GM21576 (cell line): ENCODE results near the gene MPZL3.
"Not testable (repeated sequence)": the region's sequence is repeated elsewhere in the genome, so short reads cannot be mapped to it uniquely, and the experiment has no call there.

Experiments used
- ATAC-seq: cut with Tn5 transposase; IDR thresholded peaks from one replicate; pipeline ENCODE4 v1.9.1; 2021; ENCODE audit warnings: mild to moderate bottlenecking, moderate library complexity; ENCODE audit not compliant: unreplicated experiment

Gene MPZL3

DNA sequence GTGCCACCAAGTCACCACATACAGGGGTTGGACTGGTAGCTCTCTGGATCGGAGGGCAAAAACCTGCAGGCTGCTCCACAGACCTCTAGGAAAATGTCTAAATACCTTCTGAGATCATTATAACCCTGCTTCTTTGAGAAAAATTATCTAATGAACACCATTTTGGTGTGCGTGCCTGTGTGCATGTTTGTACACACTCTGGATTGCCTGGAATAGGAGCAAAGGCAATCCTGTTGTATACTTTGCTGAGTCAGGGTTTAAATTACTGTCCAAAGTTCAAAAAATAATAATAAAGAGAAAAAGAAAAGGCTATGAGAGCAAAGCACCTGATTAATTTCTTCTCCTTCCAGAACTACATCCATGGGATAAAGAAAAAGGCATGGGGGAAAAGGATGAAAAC, 38.4 kb downstream of the MPZL3 start:
- ATAC-seq: no peak

DNA sequence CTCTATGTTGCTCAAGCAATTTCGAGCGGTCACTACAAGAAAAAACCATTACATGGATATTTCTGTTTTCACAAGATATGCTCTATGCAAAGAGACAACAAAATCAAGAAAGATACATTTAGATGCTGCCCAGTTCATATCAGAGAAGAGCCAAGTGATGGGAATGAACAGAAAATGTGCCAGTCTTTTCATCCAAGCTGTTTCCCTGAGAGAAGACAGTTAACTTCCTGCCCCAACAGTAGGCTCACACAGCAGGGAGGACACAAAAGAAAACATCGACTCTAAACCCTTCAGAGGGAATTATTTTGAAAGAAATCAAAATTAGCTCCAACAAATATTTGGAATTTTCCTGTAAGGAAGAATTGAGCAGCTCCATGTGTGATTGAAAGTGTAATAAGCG, 39.0 kb downstream of the MPZL3 start:
- ATAC-seq: no peak

DNA sequence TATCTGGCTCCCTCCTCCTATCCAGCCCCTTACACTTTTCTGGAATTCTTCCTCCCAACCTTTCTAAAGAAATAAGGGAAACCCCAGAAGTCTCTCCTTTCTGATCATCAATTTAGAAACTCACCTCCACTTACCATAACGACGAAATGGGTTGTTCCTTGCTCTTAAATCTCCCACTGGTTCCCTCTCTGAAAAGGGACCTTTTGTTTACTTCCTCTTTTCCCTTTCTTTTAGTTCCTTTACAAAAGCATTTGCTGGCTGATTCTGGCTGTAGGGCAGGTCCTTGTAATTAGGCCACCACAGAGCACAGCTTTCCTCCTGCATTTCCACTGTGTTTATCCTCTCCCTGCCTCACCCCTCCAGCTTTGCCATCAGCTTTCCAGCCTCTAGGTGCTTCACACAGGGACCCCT, 39.4 kb downstream of the MPZL3 start:
- ATAC-seq: no peak

GRCh38 chr11:118212131-118212725, 39.9 kb downstream of the MPZL3 start:
- no peak for ATAC-seq

DNA sequence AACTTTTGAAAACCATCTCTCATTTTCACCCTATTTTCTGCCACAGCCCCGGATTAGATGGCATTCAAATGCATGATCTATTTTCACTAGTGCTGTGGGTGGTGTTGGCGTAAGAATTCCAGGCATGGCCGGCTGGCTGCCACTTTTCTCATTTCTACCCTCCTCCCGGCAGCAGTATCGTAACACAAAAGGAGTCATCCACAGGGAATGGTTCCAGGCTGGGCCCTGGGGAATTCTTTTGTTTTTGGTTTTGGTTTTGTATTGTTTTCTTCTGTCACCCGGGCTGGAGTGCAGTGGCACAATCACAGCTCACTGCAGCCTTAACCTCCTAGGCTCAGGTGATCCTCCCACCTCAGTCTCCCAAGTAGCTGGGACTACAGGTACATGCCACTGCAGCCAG, 41.2 kb downstream of the MPZL3 start:
- ATAC-seq: no peak

- ATAC-seq: no peak
Observed at GRCh38 chr11:118210323-118210722, 41.8 kb downstream of the MPZL3 start.

DNA sequence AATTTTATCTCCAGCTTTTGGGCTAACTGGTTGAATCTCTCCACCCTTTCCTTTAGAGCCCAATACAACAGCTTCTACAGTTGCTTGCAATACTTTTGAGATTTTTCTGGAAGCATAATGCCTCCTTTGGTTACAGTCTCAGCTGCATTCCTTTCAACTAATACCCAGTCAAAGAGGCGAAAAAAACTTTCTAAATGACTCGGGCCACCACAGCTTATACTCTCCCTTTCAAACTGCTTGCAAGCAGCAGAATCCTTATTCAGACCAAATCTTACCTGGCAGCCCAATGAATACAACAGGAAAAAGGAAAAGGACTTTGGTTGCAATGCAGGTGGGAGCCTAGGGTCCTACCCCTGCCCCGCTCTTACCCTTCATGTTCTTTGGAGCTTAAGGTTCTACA, 43.1 kb downstream of the MPZL3 start:
- no peak for ATAC-seq

- ATAC-seq: no peak
Observed at GRCh38 chr11:118207079-118207478, 45.1 kb downstream of the MPZL3 start.

DNA sequence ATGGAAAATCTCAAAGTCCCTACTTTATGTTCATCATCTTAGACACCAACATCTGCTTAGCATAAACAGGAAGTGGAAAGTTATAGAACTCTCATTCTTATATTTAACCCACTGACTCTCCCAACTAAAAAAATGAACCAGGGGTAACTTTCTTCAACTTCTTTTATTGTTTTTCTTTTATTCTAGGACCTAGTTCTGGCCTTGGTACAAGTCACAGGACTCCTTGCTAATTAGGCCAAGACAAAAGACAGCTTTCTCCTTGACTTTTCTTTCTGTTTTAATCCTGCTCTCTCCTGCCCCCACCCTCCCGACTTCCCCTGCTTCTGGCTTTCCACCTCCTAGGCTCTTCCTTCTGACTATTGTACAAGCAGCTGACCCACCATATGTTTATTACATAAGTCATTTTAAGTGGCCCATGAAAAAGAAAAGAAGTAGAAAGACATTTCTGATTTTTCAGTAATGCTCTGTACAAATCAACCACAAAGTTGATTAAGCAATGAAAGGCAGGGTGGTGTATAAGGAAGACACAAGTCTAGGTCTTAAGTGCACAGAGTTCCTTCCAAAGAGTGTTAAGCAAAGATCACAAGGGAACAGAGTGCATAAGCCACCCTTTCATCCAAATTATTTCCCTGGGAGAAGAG, 45.7 kb downstream of the MPZL3 start:
- ATAC-seq: no peak

DNA sequence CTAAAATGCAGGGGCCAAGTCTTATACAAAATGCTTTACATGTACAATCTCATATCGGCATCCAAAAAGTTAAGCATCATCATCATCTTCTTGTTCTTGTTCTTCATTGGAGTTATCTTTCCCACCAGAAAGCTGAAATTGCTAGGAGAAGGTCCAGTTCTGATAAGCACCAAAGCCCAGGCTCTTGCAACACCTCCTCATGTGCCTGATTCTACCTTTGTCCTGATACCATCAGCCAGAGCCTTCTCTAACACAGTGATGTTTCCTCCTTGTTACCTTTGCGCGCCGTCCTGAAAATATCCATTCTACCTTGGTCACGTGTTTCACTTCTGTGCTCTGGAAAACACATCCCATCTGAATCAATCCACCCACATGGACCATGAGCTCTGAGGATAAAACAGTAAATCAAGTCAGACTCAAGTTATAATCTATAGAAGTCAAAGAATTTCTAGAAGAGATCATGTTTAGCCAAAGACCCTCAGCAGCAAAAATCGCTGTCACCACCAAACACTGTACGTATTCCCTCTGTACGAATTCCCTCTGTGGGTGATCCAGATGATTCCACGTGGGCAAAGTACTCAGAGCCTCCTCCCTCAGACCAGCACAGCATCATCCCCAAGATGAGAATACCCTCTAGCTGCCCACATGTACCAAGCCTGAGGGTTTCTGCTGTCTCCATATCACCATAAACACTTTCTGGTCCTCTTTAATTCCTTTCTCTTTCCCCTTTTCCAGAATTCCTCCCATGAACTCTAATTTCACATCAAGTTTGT, 46.4 kb downstream of the MPZL3 start:
- ATAC-seq: no peak

GRCh38 chr11:118202599-118203422, 49.4 kb downstream of the MPZL3 start:
- ATAC-seq: no peak

DNA sequence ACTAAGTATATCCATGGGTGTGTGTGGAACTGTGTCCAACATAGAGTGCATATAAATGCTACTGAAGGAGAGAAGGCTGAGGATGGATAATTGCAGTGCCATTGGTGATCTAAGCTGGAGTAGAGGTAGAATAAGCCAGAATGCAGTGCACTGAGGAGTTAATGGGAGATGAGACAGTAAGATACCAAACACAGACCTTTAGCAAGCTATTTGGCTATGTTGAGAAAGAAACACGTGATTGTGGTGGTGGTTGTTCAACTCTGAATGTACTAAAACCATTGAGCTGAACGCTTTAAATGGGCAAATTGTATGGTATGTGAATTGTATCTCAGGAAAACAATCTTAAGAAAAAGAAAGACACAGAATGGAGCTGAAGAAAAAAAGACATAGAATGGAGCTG, 50.2 kb downstream of the MPZL3 start:
- ATAC-seq: no peak

- ATAC-seq: no peak
Observed at GRCh38 chr11:118200901-118201680, 51.1 kb downstream of the MPZL3 start.

DNA sequence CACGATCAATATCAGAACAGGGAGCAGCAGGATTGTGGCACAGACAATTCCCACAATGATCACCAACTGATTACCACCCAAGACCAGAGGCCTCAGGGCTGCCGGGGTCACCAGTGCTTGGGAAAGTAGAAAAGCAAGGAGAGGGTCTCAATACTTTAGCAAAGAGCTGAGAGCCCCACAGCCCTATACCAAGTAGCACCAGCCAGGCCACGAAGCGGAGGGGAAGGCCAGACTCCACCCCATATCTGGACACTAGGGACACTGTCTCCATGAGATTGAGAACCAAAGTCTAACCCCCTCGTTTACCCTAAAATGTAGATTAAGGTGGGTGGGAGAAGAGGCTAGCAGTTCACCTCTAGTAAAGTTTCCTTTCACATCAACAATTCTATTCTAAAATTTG, 51.7 kb downstream of the MPZL3 start:
- ATAC-seq: no peak

- ATAC-seq: no peak
Observed at GRCh38 chr11:118199135-118199534, 53.0 kb downstream of the MPZL3 start.

GRCh38 chr11:118198370-118198769, 53.8 kb downstream of the MPZL3 start:
- ATAC-seq: no peak

- no peak for ATAC-seq
Observed at GRCh38 chr11:118194835-118195627, 57.1 kb downstream of the MPZL3 start.

GRCh38 chr11:118193910-118194566, 58.1 kb downstream of the MPZL3 start:
- ATAC-seq: no peak

DNA sequence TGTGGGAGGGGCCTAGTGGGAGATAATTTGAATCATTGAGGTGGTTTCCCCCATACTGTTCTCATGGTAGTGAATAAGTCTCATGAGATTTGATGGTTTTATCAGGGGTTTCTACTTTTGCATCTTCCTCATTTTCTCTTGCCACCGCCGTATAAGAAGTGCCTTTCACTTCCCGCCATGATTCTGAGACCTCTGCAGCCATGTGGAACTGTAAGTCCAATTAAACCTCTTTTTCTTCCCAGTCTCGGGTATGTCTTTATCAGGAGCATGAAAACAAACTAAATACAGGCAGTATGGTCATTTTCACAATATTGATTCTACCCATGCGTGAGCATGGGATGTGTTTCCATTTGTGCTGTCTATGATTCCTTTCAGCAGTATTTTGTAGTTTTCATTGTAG, 59.3 kb downstream of the MPZL3 start:
- ATAC-seq: not testable (repeated sequence)
